Hepatocyte (in vitro differentiated cells): ENCODE data around the gene CSPG4. TPM values are rescaled to one million over a fixed set of nuclear protein-coding genes. Genes with fewer than 3 reads are reported as not detected.
"Not testable (repeated sequence)": the region's sequence is repeated elsewhere in the genome, so short reads cannot be mapped to it uniquely, and the experiment has no call there.

Experiments used
- DNase-seq: peaks from one replicate; pipeline ENCODE4 v3.0.0-alpha.2; 2016; ENCODE audit warnings: low spot score
- H2AFZ ChIP-seq: fragments of 200-600 bp; sonication (generic); 2 replicates; pipeline ENCODE4 v1.6.0; 2016; ENCODE audit warnings: antibody characterized with exemption, mild to moderate bottlenecking
- H3K27ac ChIP-seq: fragments of 200-600 bp; sonication (generic); 2 replicates; pipeline ENCODE4 v1.5.1; 2016; ENCODE audit warnings: mild to moderate bottlenecking
- H3K27me3 ChIP-seq: fragments of 200-600 bp; sonication (generic); 2 replicates; pipeline ENCODE4 v1.6.1; 2016
- H3K36me3 ChIP-seq: fragments of 200-600 bp; sonication (generic); replicated peaks from 2 replicates; pipeline ENCODE4 v1.5.1; 2016; ENCODE audit warnings: low read depth; ENCODE audit not compliant: insufficient read depth
- H3K4me1 ChIP-seq: fragments of 200-600 bp; sonication (generic); 2 replicates; pipeline ENCODE4 v1.5.1; 2016; ENCODE audit warnings: mild to moderate bottlenecking, moderate library complexity; ENCODE audit not compliant: insufficient read depth
- H3K4me2 ChIP-seq: fragments of 200-600 bp; sonication (generic); 2 replicates; pipeline ENCODE4 v1.6.0; 2016
- H3K4me3 ChIP-seq: fragments of 200-600 bp; sonication (generic); 2 replicates; pipeline ENCODE4 v1.5.1; 2016; ENCODE audit warnings: mild to moderate bottlenecking
- H3K79me2 ChIP-seq: fragments of 200-600 bp; sonication (generic); 2 replicates; pipeline ENCODE4 v1.6.0; 2017; ENCODE audit warnings: mild to moderate bottlenecking
- H3K9me2 ChIP-seq: fragments of 200-600 bp; sonication (generic); replicated peaks from 2 replicates; pipeline ENCODE4 v1.6.0; 2017; ENCODE audit warnings: mild to moderate bottlenecking; ENCODE audit not compliant: insufficient read depth
- H3K9me3 ChIP-seq: fragments of 200-600 bp; sonication (generic); 2 replicates; pipeline ENCODE4 v1.5.1; 2016; ENCODE audit warnings: low read depth, mild to moderate bottlenecking
- H4K20me1 ChIP-seq: fragments of 200-600 bp; sonication (generic); 2 replicates; pipeline ENCODE4 v1.6.0; 2016; ENCODE audit warnings: mild to moderate bottlenecking; ENCODE audit not compliant: insufficient read depth, poor library complexity, severe bottlenecking
- EZH2 ChIP-seq: fragments of 200-600 bp; sonication (generic); IDR thresholded peaks from 2 replicates; pipeline ENCODE4 v1.6.1; 2016; ENCODE audit warnings: antibody characterized with exemption, mild to moderate bottlenecking, borderline replicate concordance
- EZH2phosphoT487 ChIP-seq: fragments of 200-600 bp; sonication (generic); IDR thresholded peaks from one replicate; pipeline ENCODE4 v1.6.1; 2018; ENCODE audit warnings: antibody characterized with exemption, mild to moderate bottlenecking, low read depth, moderate library complexity; ENCODE audit not compliant: unreplicated experiment, severe bottlenecking
- WGBS: methylation state at CpG from one replicate; pipeline ENCODE4 v1.1.6; 2016; ENCODE audit warnings: low lambda C conversion rate; ENCODE audit errors: missing lambda C conversion rate; 5-methylcytosine and 5-hydroxymethylcytosine counted together
- polyA plus RNA-seq: library from polyadenylated mRNA; unstranded; fragments of >200 nt; fragmentation: Nextera tagmentation; extraction: Ambion mirVana; gene quantifications from 2 replicates; pipeline ENCODE4 v1.2.1, GENCODE V29; 2016
- total RNA-seq: library from RNA; depleted of rRNA; stranded (reverse); fragments of >200 nt; gene quantifications from 2 replicates; pipeline ENCODE4 v1.2.3, GENCODE V29; 2014
- TF ChIP-seq, protein P1 (sequence below): fragments of 200-600 bp; sonication (generic); IDR thresholded peaks from 2 replicates; pipeline ENCODE4 v1.5.1; 2016; ENCODE audit warnings: antibody characterized with exemption, mild to moderate bottlenecking; ENCODE audit not compliant: poor library complexity

Gene CSPG4, protein sequence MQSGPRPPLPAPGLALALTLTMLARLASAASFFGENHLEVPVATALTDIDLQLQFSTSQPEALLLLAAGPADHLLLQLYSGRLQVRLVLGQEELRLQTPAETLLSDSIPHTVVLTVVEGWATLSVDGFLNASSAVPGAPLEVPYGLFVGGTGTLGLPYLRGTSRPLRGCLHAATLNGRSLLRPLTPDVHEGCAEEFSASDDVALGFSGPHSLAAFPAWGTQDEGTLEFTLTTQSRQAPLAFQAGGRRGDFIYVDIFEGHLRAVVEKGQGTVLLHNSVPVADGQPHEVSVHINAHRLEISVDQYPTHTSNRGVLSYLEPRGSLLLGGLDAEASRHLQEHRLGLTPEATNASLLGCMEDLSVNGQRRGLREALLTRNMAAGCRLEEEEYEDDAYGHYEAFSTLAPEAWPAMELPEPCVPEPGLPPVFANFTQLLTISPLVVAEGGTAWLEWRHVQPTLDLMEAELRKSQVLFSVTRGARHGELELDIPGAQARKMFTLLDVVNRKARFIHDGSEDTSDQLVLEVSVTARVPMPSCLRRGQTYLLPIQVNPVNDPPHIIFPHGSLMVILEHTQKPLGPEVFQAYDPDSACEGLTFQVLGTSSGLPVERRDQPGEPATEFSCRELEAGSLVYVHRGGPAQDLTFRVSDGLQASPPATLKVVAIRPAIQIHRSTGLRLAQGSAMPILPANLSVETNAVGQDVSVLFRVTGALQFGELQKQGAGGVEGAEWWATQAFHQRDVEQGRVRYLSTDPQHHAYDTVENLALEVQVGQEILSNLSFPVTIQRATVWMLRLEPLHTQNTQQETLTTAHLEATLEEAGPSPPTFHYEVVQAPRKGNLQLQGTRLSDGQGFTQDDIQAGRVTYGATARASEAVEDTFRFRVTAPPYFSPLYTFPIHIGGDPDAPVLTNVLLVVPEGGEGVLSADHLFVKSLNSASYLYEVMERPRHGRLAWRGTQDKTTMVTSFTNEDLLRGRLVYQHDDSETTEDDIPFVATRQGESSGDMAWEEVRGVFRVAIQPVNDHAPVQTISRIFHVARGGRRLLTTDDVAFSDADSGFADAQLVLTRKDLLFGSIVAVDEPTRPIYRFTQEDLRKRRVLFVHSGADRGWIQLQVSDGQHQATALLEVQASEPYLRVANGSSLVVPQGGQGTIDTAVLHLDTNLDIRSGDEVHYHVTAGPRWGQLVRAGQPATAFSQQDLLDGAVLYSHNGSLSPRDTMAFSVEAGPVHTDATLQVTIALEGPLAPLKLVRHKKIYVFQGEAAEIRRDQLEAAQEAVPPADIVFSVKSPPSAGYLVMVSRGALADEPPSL (N-terminal part only)
- total RNA-seq, result 3.2 and 6.4 TPM in 2 replicates
- 7.8 and 8.6 TPM in 2 replicates for polyA plus RNA-seq

DNA sequence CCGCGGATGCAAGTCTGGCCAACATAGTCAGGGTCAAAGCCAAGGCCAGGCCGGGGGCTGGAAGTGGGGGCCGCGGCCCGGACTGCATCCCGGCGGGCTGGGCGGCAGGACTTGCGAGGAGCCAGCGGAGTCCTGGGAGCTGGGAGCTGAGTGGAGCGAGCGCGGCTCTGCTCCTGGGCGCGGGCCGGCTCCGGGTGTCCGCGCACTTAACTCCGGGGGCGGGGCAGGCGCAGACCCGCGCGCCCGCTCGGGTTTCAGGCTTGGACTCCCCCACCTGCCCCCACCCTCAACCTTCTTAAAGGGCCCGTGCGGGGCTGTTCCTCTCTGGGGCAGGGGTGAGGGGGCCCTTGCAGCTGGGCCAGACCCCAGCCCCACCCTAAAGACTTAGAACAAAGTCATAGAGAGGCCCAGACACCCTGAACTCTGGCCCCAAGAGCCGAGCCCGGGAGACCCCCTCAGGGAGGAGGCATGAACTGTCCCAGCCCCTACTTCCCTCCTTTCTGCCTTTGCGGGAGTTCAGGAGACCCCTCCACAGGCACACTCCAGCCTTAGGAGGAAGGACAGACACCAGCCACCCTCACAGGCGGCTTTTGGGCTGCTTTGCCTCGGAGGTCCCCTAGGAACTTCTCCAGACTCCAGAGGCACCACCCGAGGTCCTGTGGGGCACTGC lies at the start of gene CSPG4:
Gene CSPG4 (minus strand): TSS at position 181 of the 670 bp plus-strand sequence. CDS start 93 bp downstream, at position 88.
- Histone ChIP-seq H3K27me3 (no peaks in the 10 kb centered on the region), H3K27ac (peak within 1 kb of the TSS; percentile 55), H3K4me1 (peaks cover 8% of the 10 kb centered on the region), H3K36me3 (no peaks in the 10 kb centered on the region), H3K79me2 (no peaks in the 10 kb centered on the region), H4K20me1 (no peaks in the 10 kb centered on the region), H3K4me2 (peak within 1 kb of the TSS; percentile 92), H3K9me3 (no peaks in the 10 kb centered on the region), H2AFZ (peak within 1 kb of the TSS; percentile 79), H3K9me2 (no peaks in the 10 kb centered on the region), H3K4me3 (peak within 1 kb of the TSS; percentile 55)
- TF ChIP-seq EZH2phosphoT487 (no peak), EZH2 (no peak)
- TF ChIP-seq, protein P1, sequence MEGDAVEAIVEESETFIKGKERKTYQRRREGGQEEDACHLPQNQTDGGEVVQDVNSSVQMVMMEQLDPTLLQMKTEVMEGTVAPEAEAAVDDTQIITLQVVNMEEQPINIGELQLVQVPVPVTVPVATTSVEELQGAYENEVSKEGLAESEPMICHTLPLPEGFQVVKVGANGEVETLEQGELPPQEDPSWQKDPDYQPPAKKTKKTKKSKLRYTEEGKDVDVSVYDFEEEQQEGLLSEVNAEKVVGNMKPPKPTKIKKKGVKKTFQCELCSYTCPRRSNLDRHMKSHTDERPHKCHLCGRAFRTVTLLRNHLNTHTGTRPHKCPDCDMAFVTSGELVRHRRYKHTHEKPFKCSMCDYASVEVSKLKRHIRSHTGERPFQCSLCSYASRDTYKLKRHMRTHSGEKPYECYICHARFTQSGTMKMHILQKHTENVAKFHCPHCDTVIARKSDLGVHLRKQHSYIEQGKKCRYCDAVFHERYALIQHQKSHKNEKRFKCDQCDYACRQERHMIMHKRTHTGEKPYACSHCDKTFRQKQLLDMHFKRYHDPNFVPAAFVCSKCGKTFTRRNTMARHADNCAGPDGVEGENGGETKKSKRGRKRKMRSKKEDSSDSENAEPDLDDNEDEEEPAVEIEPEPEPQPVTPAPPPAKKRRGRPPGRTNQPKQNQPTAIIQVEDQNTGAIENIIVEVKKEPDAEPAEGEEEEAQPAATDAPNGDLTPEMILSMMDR, result no peak
- 7% methylated on average over 27 of the region's 36 CpGs for WGBS
- peak; percentile 86 for DNase-seq

DNA sequence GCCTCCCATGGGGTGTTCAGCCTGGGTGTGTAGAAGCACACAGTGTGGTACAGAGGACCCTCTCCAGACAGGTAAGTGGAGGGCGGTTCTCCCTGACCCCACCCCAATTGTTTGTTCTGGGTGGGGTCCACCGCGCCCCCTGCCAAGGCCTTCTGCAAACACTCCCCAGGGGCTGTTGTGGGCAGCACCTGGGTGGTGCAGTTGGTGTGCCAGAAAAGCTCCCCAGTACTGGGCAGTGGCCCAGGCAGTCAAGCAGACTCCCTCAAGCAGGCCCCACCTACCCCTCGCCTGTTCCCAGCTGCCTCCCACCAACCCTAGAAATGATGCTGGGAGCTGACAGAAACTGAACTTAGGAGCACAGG lies 49.7 kb upstream of the CSPG4 start:
- not testable (repeated sequence) for H2AFZ ChIP-seq, H3K36me3 ChIP-seq, H3K9me2 ChIP-seq, H3K4me2 ChIP-seq, H3K27ac ChIP-seq, DNase-seq, H3K4me3 ChIP-seq, H3K9me3 ChIP-seq, H4K20me1 ChIP-seq, H3K27me3 ChIP-seq, H3K79me2 ChIP-seq
- peaks cover 11% of the 10 kb centered on the region for H3K4me1 ChIP-seq
- WGBS, result 77% methylated on average over 4 of the region's 4 CpGs

DNA sequence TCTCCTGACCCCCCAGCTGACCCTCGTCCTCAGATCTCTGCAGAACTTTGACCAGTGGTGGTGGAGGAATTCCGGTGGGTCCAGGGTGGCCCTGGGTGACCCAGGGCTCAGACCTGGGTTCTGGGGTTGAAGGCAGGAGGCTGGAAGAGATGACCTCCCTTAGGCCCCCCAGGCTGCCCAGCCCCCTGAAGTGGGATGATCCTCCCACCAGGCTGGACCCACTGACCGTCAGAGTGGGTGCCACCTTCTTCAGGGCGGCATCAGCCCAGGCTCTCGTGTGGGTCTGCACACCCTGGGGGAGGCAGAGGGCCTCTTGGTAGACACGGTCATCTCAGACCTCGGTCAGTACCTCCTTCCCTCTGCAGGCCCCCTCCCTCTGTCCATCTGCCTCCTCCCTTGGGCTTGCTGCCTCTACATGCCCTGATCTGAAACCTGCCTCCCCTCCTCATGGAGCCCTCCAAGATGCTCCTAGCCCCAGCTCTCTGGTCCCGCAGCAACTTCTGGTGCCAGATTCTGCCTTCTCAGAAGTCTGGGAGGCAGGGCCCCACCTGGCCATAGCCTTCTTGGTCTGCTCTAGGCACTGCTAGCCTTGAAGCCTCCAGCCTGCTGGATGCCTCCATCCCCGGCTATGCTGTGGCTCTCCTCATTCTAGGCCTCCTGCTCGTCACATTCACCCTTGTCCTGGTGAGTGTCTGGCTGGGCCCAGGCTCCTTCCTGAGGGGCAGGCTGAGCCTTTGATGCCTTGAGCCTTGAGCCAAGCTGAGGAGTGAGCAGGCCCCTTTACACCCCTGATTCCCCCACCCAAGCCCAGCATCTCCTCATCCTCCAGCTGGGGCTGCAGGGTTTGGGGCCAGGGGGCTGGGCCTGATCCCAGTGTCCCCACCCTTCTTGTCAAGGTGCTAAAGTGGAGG lies 49.1 kb upstream of the CSPG4 start:
- Histone ChIP-seq H2AFZ (no peak overlapping the region), H3K4me2 (no peak overlapping the region), H3K9me3 (no peaks in the 10 kb centered on the region), H3K27me3 (no peaks in the 10 kb centered on the region), H3K79me2 (no peaks in the 10 kb centered on the region), H4K20me1 (no peaks in the 10 kb centered on the region), H3K36me3 (no peaks in the 10 kb centered on the region), H3K4me3 (no peak overlapping the region), H3K4me1 (peaks cover 11% of the 10 kb centered on the region), H3K9me2 (no peaks in the 10 kb centered on the region), H3K27ac (no peak overlapping the region)
- TF ChIP-seq, protein P1, result no peak
- TF ChIP-seq EZH2phosphoT487 (no peak), EZH2 (no peak)
- DNase-seq, result no peak
- WGBS, result 96% methylated on average over 10 of the region's 10 CpGs
